Measurements from ENCODE around the gene FAM199X.
"Not testable (repeated sequence)": the region's sequence is repeated elsewhere in the genome, so short reads cannot be mapped to it uniquely, and the experiment has no call there.

The FAM199X gene

DNA sequence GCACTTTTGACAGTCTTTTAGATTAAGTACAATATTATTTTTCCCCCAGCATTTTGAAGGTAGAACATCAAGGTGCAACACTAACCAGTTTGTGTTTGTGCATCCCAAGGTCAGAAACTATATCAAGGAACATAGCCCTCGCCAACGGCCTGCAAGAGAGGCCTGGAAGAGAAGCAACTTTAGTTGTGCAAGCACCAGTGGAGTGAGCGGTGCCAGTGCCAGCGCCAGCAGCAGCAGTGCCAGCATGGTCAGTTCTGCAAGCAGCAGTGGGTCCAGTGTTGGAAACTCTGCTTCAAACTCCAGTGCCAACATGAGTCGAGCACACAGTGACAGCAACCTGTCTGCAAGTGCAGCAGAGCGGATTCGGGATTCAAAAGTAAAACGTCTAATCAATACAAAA is 21.7 kb downstream of the FAM199X start:
- DNase-seq, result no peak

- no peak for DNase-seq
These were observed 23.6 kb downstream of the FAM199X start for GRCh38 chrX:104189837-104190236.

DNA sequence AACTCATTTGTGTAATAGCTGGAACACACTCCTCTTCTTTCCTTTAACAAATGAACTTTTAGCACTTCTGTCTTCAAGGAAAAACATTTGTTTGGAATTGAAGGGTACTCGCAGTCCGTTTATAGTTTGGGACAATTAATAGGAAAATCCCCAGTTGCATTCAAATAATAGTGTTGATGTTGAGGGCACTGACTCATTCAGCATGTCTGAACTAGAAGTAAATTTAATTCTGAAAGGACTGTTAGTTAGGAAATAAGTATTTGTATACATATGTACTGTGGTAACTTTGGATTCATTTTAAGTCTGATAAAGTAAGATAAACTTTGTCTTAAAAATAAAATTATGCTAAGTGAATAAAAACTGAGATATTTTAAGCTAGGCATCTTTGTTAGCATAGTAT is 27.2 kb downstream of the FAM199X start:
- no peak for DNase-seq

- DNase-seq, result no peak
These were observed 28.8 kb downstream of the FAM199X start for GRCh38 chrX:104195013-104195412.

GRCh38 chrX:104195489-104196084 is 29.3 kb downstream of the FAM199X start:
- no peak for DNase-seq

GRCh38 chrX:104205548-104205947 is 39.3 kb downstream of the FAM199X start:
- DNase-seq, result no peak

- DNase-seq, result no peak
These were observed 44.9 kb downstream of the FAM199X start for GRCh38 chrX:104211187-104211586.

DNA sequence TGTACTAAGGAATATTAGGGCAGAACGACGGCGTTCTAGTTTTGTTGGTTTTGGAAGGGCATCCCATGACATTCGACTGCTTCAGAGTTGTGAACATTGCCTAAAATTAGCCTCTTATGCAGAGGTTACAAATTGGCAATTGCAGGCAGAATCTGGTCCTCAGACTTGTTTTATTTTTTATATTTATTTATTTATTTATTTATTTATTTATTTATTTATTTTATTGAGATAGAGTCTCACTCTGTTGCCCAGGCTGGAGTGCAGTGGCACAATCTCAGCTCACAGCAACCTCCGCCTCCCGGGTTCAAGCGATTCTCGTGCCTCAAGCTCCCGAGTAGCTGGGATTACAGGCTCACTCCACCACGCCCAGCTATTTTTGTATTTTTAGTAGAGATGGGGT is 63.8 kb downstream of the FAM199X start:
- not testable (repeated sequence) for DNase-seq

All from right kidney (tissue), 1 donor.